ENCODE results near the gene FBXO10. TPM values are rescaled to one million over a fixed set of nuclear protein-coding genes. Genes with fewer than 3 reads are reported as not detected.

FBXO10 gene
- total and polyA plus RNA-seq, 2 of the 8 experiments (the other 6 are each of a cell fraction or from before 2014, with no cell fraction given) = 13.1 to 13.9 TPM

DNA sequence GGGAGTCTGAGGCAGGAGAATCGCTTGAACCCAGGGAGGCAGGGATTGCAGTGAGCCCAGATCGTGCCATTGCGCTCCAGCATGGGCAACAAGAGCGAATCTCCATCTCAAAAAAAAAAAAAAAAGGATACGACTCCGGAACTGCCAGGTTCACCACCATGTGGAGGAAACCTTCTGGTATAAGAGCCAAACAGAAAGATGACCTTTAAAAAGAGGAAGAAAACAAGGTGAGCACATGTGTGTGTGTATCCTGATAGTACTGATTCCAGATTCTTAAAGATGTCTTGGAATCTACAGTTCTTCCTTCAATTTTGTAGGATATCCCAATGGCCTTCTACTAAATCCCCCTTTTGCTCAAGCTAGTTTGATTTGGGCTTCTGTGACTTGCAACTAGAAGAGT lies 33.7 kb downstream of the FBXO10 start:
- Histone ChIP-seq H3K36me3 (ENCODE audit: control insufficient read depth in 2 of 4, insufficient read depth in 4 of 4, low read length in 3 of 4) (peaks cover 0 to 17% (median 4%) of the 10 kb centered on the region in 4 experiments; a peak in 6 of 8 replicates), H3K56ac (replicated peaks; ENCODE audit: insufficient read length, low read depth, low read length) (no peak overlapping the region), H2AK5ac (ENCODE audit: low read depth, low read length) (no peak overlapping the region), H2BK20ac (ENCODE audit: low read length) (no peak overlapping the region), H3K79me1 (ENCODE audit: low read depth, low read length) (no peaks in the 10 kb centered on the region), H3K23me2 (ENCODE audit: low read depth, low read length) (no peaks in the 10 kb centered on the region), H3K79me2 (ENCODE audit: control insufficient read depth in 1 of 2, insufficient read depth in 2 of 2, low read length in 2 of 2) (no peaks in the 10 kb centered on the region), H2BK5ac (ENCODE audit: low read depth, low read length) (no peak overlapping the region), H3K27me3 (replicated peaks in 1 of 4; ENCODE audit: control insufficient read depth in 3 of 4, extremely low read depth in 1 of 4, insufficient read depth in 3 of 4, low read length in 3 of 4) (no peaks in the 10 kb centered on the region), H3K27ac (ENCODE audit: low read depth, low read length) (no peak overlapping the region), H3K18ac (ENCODE audit: extremely low read depth, low read length) (no peak overlapping the region), H3K9me3 (ENCODE audit: insufficient read depth in 2 of 2, low read depth in 1 of 2, low read length in 1 of 2) (no peaks in the 10 kb centered on the region), H2BK15ac (ENCODE audit: low read length) (no peak overlapping the region), H2BK12ac (ENCODE audit: low read depth, low read length) (no peak overlapping the region), H3K4me2 (ENCODE audit: insufficient read depth in 1 of 2, low read depth in 2 of 2, low read length in 2 of 2) (no peak overlapping the region), H3K14ac (ENCODE audit: insufficient read length) (no peak overlapping the region), H4K20me1 (replicated peaks in 1 of 2; ENCODE audit: control insufficient read depth in 1 of 2, insufficient read depth in 2 of 2, low read length in 2 of 2) (peaks cover 0 to 7% of the 10 kb centered on the region in 2 experiments), H4K91ac (replicated peaks; ENCODE audit: insufficient read length, low read length) (no peak overlapping the region), H4K8ac (ENCODE audit: extremely low read depth, insufficient read depth, low read length) (no peak overlapping the region), H3K9ac (replicated peaks in 1 of 4; ENCODE audit: extremely low read depth in 1 of 4, low read depth in 3 of 4, low read length in 3 of 4) (no peak overlapping the region), H4K5ac (ENCODE audit: insufficient read length, low read depth, low read length) (no peak overlapping the region), H2AFZ (ENCODE audit: low read length) (no peak overlapping the region), H3K4me3 (ENCODE audit: extremely low read depth in 1 of 4, insufficient read depth in 2 of 4, low read depth in 3 of 4, low read length in 4 of 4) (no peak overlapping the region), H3K4ac (replicated peaks; ENCODE audit: insufficient read length, low read depth, low read length) (no peak overlapping the region), H3K23ac (ENCODE audit: insufficient read length) (no peak overlapping the region), H2BK120ac (replicated peaks; ENCODE audit: low read depth, low read length) (no peak overlapping the region), H3K4me1 (replicated peaks in 1 of 4; ENCODE audit: control insufficient read depth in 3 of 4, insufficient read depth in 4 of 4, low read length in 3 of 4) (no peaks in the 10 kb centered on the region)
- DNase-seq (ENCODE audit: low read depth in 1 of 2, low spot score in 2 of 2) (no peak), FAIRE-seq (no peak)
- POLR2A ChIA-PET (ENCODE audit: partially characterized antibody) = no interaction called here
- TF ChIP-seq SAP30 (IDR thresholded peaks at IDR 0.05; ENCODE audit: insufficient read depth, insufficient replicate concordance, low read length) (no peak), MAX (IDR thresholded peaks at IDR 0.05) (no peak), RBBP5 (IDR thresholded peaks at IDR 0.05; ENCODE audit: borderline replicate concordance, low read depth, low read length) (no peak), ASH2L (IDR thresholded peaks at IDR 0.05; ENCODE audit: low read length) (no peak), BACH1 (IDR thresholded peaks at IDR 0.05; ENCODE audit: low read length) (no peak), SUZ12 (IDR thresholded peaks at IDR 0.05; ENCODE audit: low read length) (no peak), HDAC6 (IDR thresholded peaks at IDR 0.05; ENCODE audit: low read depth, low read length) (no peak), BRCA1 (IDR thresholded peaks at IDR 0.05; ENCODE audit: low read depth, low read length) (no peak), RAD21 (IDR thresholded peaks at IDR 0.05 in 1 of 2, conservative IDR thresholded peaks at IDR 0.05 in 1 of 2; ENCODE audit: low read depth in 2 of 2, low read length in 2 of 2) (no peak), PHF8 (conservative IDR thresholded peaks at IDR 0.05; ENCODE audit: low read depth, low read length) (no peak)
- WGBS, 2 experiments (ENCODE audit: extremely low coverage in 1 of 2, insufficient coverage in 1 of 2, insufficient read length in 1 of 2, insufficient replicate concordance in 2 of 2, low coverage in 1 of 2, low lambda C conversion rate in 2 of 2, missing lambda C conversion rate in 1 of 2) = 88% methylated on average over 1 of the region's 6 CpGs; no CpG with 5 or more reads in 1 of the 2 experiments
- CTCF ChIA-PET (ENCODE audit: partially characterized antibody) = no interaction called here
